ENCODE data around the gene WDR46.

GRCh38 chr6:33336495-33336894 is 47.5 kb upstream of the WDR46 start:
- no peak for TF ChIP-seq CTCF (IDR thresholded peaks at IDR 0.05 in 8 of 11, conservative IDR thresholded peaks at IDR 0.05 in 3 of 11)
- no peak for TF ChIP-seq POLR2A (IDR thresholded peaks at IDR 0.05)
- TF ChIP-seq POLR2AphosphoS5 (IDR thresholded peaks at IDR 0.05): no peak

Measured in spleen (tissue), 7 donors.